Neural crest cell (in vitro differentiated cells): ENCODE results near the gene CDH7. TPM values are rescaled to one million over a fixed set of nuclear protein-coding genes. Genes with fewer than 3 reads are reported as not detected.

Source experiments
- DNase-seq: peaks from one replicate; pipeline ENCODE4 v3.0.0; 2021; ENCODE audit warnings: low read depth, mixed read lengths, low spot score
- H3K27ac Mint-ChIP-seq: one replicate; pipeline ENCODE4 v1.8.0; 2021; ENCODE audit warnings: mild to moderate bottlenecking, mixed read lengths; ENCODE audit not compliant: unreplicated experiment
- H3K27me3 Mint-ChIP-seq: 2 replicates; pipeline ENCODE4 v1.8.0; 2021; ENCODE audit warnings: low read depth, mild to moderate bottlenecking, mixed read lengths
- H3K36me3 Mint-ChIP-seq: 2 replicates; pipeline ENCODE4 v1.8.0; 2021; ENCODE audit warnings: low read depth, mild to moderate bottlenecking, mixed read lengths
- H3K4me1 Mint-ChIP-seq: 2 replicates; pipeline ENCODE4 v1.8.0; 2021; ENCODE audit warnings: mixed read lengths
- H3K4me3 Mint-ChIP-seq: one replicate; pipeline ENCODE4 v1.8.0; 2021; ENCODE audit warnings: mild to moderate bottlenecking, mixed read lengths
- H3K9me3 Mint-ChIP-seq: 2 replicates; pipeline ENCODE4 v1.8.0; 2021; ENCODE audit warnings: mixed read lengths
- CTCF ChIP-seq: fragments of 200-600 bp; sonication (generic); conservative IDR thresholded peaks from 2 replicates; pipeline ENCODE4 v1.5.0; 2021; ENCODE audit warnings: antibody characterized with exemption, mild to moderate bottlenecking
- total RNA-seq: library from RNA; stranded (reverse); gene quantifications from 2 replicates; pipeline ENCODE4 v1.2.1, GENCODE V29; 2021

Gene CDH7
- total RNA-seq, 1 donor from 2014 or later = 7.3 TPM

GRCh38 chr18:65755616-65756015, 4.8 kb downstream of the CDH7 start:
- Mint-ChIP-seq H3K36me3 (no peaks in the 10 kb centered on the region), H3K4me1 (peaks cover 22% of the 10 kb centered on the region), H3K4me3 (no peak overlapping the region), H3K9me3 (peaks cover 3% of the 10 kb centered on the region), H3K27me3 (peaks cover 21% of the 10 kb centered on the region), H3K27ac (no peak overlapping the region)
- DNase-seq = no peak
- TF ChIP-seq CTCF = no peak

GRCh38 chr18:65760457-65760856, 9.6 kb downstream of the CDH7 start:
- Mint-ChIP-seq H3K4me1 (peaks cover 8% of the 10 kb centered on the region), H3K36me3 (no peaks in the 10 kb centered on the region), H3K4me3 (no peak overlapping the region), H3K9me3 (peaks cover 3% of the 10 kb centered on the region), H3K27me3 (no peaks in the 10 kb centered on the region), H3K27ac (no peak overlapping the region)
- no peak for TF ChIP-seq CTCF
- DNase-seq = no peak

- H3K4me3 Mint-ChIP-seq = no peak overlapping the region
Observed at GRCh38 chr18:65761636-65762295, 11.0 kb downstream of the CDH7 start.

GRCh38 chr18:65762556-65762955, 11.7 kb downstream of the CDH7 start:
- no peak for DNase-seq
- no peak for TF ChIP-seq CTCF
- no peak overlapping the region for H3K4me3 Mint-ChIP-seq
- no peaks in the 10 kb centered on the region for H3K36me3 Mint-ChIP-seq
- H3K9me3 Mint-ChIP-seq = peaks cover 3% of the 10 kb centered on the region
- no peaks in the 10 kb centered on the region for H3K27me3 Mint-ChIP-seq
- peaks cover 5% of the 10 kb centered on the region for H3K4me1 Mint-ChIP-seq
- H3K27ac Mint-ChIP-seq = peak overlapping the region; percentile 57

More at GRCh38 chr18:65761636-65762295, 11.0 kb downstream of the CDH7 start:
- Mint-ChIP-seq H3K27me3 (no peaks in the 10 kb centered on the region), H3K36me3 (no peaks in the 10 kb centered on the region), H3K4me1 (peaks cover 5% of the 10 kb centered on the region), H3K27ac (no peak overlapping the region), H3K9me3 (peaks cover 3% of the 10 kb centered on the region)
- DNase-seq = no peak
- no peak for TF ChIP-seq CTCF

GRCh38 chr18:65767406-65767805, 16.6 kb downstream of the CDH7 start:
- no peaks in the 10 kb centered on the region for H3K27me3 Mint-ChIP-seq
- TF ChIP-seq CTCF = no peak
- no peak overlapping the region for H3K4me3 Mint-ChIP-seq
- peaks cover 5% of the 10 kb centered on the region for H3K4me1 Mint-ChIP-seq
- DNase-seq = no peak
- no peaks in the 10 kb centered on the region for H3K36me3 Mint-ChIP-seq
- H3K9me3 Mint-ChIP-seq = no peaks in the 10 kb centered on the region
- no peak overlapping the region for H3K27ac Mint-ChIP-seq
